ENCODE data around the gene RNF214.

Gene RNF214

GRCh38 chr11:117287668-117288067, 55.2 kb downstream of the RNF214 start:
- no peak for DNase-seq

DNA sequence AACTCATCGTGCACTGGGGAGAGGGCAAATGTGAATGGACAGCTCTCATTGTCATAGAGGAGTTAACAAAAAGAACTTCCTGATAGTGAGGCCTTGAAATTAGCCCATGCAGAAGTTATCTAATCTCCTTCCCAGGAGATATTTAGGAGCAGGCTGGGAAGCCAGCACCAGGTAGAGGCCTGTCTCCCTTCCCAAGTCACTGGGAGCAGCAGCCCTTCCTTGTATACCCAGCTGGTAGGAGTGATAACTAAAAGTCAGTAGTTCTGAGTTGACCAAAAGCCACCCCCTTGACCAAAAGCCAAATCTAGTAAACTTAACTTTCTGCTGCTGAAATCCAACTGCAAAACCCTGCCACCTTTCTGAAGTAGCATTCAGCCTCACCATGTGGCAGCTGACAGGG, 57.3 kb downstream of the RNF214 start:
- no peak for DNase-seq

GRCh38 chr11:117290809-117291396, 58.4 kb downstream of the RNF214 start, which contains the start of gene BACE1-AS:
Gene BACE1-AS, plus strand, starts transcription at chr11:117291346.
- DNase-seq: no peak

GRCh38 chr11:117292616-117293015, 60.1 kb downstream of the RNF214 start:
- DNase-seq: no peak

- no peak for DNase-seq
Observed at GRCh38 chr11:117295438-117296137, 63.1 kb downstream of the RNF214 start.

DNA sequence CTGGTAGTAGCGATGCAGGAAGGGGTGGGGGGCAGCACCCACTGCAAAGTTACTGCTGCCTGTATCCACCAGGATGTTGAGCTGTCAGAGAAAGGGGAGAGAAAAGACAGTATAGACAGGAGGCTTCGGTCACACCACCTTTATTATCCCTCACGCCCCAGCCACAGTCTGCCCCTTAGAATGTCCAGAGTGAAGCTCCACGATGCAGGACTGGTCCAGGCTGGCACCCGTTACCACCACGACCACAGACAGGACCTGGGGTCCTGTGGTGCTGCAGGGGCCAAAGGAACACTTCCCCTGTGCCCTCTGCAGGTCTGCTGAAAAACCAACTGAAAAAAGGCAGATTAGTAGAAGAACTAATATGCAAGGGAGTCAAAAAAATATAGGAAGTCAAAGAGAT, 64.4 kb downstream of the RNF214 start:
- no peak for DNase-seq

DNA sequence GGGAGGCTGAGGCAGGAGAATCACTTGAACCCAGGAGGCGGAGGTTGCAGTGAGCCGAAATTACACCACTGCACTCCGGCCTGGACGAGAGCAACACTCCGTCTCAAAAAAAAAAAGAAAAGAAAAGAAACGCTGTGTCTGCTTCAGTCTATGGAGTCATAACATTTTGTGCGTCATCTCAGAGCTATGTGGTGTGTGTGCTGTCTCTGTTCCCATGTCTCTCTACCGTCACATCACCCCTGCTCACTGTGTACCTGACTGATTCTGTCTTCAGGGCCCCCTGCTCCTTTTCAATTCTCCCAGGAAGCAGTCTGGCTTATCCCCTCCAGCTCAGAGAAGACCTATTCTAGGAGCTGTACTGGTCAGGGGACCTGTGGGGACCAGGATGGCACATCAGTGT, 65.7 kb downstream of the RNF214 start:
- DNase-seq: no peak

DNA sequence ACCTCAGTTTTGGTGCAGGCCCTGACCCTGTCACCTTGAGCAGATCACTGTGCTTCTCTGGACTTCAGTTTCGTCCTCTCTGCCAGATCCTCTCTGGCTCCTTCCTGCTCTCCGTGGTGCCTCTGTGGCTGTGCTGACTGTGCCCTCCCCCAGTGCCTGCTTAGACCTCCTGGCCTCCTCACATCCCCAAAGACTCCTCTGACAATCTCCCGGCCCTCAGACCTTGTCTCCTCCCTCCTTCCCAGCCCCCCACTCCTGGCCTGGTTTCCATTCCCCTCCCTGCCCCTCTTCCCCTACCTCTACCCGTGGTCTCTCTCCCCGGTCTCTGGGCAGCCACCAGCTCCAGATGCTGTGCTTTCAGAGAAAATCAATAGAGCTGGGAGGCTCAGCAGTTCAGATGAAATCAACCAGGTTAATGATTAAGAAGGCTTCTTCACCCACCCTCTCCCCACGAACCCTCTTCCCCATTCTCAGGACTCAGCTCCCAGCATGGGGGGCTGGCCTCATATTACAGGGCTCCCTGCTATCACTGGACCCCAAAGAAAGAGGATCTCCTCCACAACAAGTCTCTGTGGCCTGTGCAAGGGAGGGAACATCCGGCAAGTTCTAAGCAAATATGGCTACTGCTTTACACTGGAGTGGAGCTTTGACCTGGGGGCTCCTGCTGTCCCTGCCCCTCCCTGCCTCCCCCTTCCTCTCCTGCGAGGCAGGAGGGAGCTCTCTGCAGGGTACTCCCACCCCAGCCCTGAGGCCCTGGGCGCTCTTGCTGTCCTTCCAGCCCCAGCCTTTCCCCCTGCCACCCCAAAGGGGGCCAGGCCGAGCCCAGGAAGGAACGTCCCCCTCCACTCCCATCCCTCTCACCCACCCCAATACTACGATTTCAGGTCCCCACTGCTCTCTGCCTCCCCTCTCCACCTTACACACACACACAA, 67.1 kb downstream of the RNF214 start:
- no peak for DNase-seq

GRCh38 chr11:117300283-117300663, 67.8 kb downstream of the RNF214 start:
- no peak for DNase-seq

DNA sequence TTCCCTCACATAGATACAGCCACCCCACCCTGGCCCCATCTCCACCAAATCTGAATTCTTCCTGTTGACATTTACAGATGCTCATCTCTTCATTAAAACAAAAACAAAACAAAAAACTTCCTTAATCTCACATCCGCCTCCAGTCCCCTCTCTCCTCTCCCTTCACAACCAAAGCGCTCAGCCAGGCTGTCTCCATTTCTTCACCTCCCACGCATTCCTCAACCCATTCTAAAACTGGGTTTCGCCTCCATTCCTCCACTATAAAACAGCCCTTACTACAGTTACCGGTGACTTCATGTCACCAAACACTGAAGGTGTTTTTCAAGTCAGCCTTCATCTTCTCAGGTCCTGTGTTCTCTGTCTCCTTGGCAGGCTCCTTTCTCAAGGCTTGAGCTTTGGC, 68.3 kb downstream of the RNF214 start:
- DNase-seq: no peak

GRCh38 chr11:117302228-117302627, 69.8 kb downstream of the RNF214 start:
- DNase-seq: no peak

DNA sequence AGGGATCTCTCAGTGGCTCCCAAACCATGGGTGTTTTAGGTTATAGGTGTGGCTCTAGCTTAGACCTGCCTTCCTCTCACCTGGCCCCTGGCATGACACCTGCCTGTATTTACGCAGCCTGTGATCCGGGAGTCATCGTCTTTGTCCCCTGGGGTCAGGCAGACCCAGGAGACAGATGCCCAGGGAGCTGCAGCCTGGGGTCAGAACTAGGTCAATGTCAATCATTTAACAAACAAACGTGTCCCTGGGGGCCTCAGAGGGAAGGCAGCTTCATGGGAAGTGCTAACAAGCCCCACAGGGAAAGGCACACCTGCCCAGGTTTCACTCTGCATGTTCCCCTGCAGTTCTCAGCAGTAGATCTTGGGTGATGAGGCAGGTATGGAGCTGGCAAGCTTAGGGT, 70.6 kb downstream of the RNF214 start:
- DNase-seq: no peak

DNA sequence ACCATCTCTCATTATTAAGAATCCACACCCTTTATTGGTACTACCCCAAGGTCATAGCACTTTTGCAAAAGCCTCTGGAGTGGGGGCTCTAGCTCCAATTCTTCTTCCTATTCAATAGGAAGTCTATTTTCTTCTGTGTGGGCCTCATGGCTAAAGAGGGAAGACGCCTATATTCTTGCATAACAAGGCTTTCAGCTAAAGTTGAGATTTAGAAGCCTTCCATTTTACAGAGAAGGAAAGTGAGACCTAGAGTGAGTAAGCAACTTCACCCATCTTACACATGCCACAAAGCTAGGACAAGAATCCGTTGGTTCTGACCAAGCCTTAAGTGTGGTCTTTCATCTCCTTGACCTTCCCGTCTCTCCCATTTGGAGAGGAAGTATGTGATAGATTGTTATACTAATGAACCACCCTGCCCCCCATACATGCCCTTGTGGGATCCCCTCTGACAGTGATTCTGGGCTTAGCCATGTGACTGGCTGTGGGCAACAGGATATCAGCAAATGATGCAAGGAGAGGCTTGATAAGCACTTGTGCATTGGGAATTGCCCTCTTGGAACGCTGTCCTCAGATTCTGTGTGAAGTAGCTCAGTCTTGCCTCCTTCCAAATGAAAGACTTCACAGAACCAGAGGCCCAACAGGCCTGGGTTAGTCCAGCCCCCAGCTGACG, 71.3 kb downstream of the RNF214 start:
- no peak for DNase-seq

DNA sequence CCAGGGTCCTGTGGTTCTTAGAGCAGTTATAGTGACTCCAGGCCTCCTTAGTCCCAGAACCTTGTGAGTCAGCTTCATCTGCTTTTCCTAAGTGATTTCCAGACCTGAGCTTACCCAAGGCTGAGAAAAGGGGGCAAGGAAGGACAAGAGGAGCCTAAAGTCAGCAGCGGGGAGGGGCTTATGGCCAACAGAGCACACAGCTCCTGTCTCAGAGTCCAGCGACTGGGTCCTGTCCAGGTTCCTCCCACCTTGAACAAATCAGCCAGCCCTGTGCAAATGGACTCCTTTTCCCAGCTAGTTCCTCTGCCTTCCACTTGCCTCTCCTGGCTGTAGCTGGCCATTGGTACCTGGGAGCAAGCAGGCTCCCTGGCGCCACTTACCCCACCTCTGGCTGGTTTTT, 72.7 kb downstream of the RNF214 start:
- no peak for DNase-seq

DNA sequence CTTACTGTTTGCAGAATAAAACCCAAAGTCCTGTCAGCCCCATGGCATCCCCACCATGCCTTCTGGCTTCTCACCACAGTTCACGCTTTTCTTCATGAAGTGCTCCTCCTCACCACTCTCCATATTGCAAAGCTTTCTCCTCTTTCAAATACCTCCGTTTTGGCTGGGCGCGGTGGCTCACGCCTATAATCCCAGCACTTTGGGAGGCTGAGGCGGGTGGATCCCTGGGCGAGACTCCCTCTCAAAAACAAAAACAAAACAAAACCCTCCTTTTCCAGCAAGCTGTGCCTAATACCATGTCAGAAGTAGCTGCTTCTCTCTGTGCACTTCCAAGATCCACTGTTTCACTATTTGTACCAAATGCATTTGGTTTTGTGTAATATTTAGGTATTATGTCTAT, 76.8 kb downstream of the RNF214 start:
- DNase-seq: no peak

- no peak for DNase-seq
Observed at GRCh38 chr11:117313091-117313490, 80.6 kb downstream of the RNF214 start.

- DNase-seq: no peak
Observed at GRCh38 chr11:117313828-117314768, 81.6 kb downstream of the RNF214 start.

DNA sequence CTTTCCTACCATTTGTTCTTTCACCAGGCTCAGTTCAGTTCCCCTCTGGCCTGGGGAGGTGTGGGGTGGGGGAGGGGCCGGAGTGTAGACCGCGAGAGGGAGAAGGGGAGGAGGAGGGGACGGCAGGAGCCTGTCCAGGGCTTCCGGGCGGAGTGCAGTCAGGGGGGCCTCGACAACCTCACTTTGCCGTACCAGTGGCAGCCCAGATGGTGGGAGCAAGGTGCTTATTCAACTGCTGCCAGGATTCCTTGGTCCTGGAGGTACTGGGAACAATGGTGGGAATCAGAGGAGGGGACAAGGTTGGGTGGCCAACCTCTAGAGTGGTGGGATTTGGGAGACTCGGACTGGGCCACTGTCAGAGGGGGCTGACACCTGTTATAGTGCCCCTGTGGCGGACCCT, 82.4 kb downstream of the RNF214 start:
- DNase-seq: no peak

DNA sequence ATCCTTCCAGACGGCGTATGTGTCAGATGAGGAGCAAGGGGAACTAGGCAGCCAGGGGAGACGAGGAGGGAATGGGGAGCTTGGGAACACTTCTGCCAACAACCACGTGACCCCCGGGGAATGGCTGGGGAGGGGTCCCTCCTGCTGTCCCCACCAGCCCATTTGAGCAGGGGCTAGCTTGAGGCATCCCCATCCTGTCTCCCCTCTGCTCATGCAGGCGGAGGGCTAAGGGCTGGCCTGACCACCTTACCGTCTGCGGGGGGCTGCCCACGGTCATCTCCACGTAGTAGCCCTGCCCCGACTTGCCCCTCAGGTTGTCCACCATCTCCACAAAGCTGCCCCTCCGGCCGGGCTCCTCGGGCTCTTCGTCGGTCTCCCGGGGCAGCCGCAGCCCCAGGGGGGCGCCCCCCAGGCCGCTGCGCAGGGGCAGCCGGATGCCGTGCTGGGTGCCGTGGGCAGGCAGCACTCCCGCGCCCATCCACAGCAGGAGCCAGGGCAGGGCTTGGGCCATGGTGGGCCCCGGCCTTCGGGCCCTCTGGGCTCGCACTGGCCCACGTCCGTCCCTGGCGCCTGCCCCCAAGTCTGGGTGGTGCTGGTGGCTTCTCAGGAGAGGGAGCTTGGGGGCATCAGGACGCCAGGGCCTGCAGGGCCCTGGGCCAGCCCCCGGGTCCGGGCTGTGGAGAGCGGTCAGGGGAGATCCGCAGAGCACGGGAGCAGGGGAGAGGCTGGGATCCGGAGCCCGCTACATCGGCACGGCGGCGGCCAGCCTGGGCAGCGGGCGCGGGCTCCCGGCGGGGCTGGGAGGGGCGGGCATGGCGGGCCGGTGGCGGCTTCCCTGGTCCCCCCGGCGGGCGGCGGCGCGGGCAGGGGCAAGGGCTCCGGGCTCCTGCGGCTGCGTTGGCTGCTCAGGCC, 83.1 kb downstream of the RNF214 start:
- DNase-seq: no peak

DNA sequence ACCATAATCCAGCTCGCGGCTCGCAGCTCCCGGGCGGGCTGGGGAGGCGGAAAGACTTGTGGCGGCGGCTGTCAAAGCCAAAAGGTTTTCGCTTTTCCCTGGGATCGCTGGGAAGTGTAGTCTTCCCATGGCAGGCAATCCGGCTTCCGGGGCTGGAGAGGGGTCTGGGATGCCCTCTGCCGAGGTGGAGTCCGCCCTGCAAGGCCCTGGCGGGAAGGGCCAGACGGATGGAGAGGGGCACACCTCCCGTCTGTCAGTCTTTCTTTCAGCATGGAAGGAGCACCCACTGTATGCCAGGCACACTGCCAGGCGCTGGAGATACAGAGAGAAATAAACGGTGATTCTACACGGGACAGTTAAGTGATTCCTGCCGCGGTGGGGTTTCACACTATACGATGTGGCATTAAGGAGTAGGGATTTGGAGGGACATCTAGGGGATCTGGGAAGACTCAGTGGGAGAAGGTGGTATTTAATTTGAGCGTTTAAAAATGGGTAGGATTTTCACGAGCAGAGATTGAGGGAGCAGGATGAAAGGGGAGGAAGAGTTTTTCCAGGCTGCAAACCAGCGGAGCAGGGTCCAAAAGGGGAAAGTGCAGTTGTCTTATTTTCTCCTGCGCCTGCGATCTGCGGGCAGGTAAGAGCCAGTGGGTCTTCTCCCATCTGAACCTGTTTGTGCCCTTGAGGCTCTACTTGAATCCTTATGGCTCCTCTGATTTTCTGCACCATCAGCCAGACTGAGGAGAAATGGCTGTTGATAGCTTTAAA, 83.9 kb downstream of the RNF214 start, which contains the start of gene BACE1:
Gene BACE1 (minus strand): TSS at position 60 of the 765 bp plus-strand sequence. CDS start 461 bp downstream, outside the sequence.
- peak; percentile 95 for DNase-seq

Data from 8988T (cell line).